Measurements from ENCODE around the gene ROPN1B.
"Not testable (repeated sequence)": the region's sequence is repeated elsewhere in the genome, so short reads cannot be mapped to it uniquely, and the experiment has no call there.

Gene ROPN1B

DNA sequence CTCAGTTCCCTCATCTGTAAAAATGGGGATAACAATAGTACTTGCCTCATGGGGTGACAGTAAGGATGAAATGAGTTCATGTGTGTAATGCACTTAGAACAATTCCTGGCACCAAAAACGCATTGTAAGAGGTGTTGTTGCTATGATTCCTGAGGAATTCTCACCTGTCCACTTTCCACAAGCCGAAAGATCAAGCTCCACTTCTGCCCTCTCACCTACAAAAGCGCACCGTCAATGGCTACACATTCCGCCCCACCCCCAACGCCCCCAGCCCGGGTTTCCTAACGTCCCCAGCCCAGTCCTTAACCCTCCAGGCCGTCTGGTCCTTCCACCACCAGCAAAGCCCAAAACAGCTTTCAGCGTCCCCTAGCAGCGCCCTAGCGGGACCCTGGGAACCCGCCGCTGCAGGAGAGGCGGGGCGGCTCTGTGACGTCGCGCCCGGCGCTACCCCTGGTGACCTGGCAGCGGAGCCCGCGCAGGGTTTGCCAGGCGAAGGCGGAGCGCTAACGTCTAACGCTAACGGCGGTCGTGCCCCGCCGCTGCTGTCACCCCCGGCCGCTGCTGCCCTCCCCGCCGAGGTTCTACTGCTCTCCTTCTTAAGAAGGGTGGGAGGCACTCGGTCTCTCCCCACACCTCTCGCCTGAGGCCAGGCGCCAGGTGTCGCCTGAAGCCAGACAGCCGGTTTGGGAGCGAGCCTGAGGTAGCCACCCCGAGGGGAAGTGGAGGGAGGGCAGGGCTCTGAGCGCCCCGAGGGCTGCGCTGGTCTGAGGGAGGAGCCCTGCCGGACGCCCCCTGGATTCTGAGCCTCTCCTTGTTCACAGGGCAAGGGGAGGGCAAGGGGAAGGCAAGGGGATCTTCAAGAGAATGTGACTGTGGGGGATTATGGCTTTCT, at the start of gene ROPN1B:
TSS of gene ROPN1B (plus strand) at position 478 of the 892 bp plus-strand sequence. CDS start 2,877 bp downstream, outside the sequence.
- DNase-seq (ENCODE audit: low read depth in 1 of 2, low spot score in 1 of 2); in situ Hi-C loops (cut with HindIII; ENCODE audit: low pct_unique_long_range_greater_than_20kb, low sequenced_read_pairs): not testable (repeated sequence)

DNA sequence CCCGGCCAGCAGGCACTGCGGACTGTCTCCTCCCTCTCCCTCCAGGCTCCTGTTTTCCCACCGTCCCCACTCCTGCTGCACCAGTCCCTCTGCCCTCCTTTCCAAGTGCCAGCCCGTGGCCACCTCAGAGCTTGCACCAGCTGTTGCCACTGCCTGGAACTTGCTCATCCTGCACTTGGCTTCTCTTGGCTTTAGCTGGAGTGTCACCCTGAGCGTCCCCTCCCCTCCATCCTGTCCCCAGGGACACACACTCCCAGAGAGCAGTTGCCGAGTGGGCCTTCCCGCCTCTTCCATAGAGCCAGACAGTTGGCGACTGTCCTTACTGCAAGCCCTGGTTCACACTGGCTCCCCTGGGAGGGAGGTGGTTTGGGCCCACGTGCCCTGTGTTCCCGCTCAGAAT, 48.8 kb upstream of the ROPN1B start:
- in situ Hi-C loops (cut with HindIII; ENCODE audit: low pct_unique_long_range_greater_than_20kb, low sequenced_read_pairs); DNase-seq (ENCODE audit: low read depth in 1 of 2, low spot score in 1 of 2): not testable (repeated sequence)

DNA sequence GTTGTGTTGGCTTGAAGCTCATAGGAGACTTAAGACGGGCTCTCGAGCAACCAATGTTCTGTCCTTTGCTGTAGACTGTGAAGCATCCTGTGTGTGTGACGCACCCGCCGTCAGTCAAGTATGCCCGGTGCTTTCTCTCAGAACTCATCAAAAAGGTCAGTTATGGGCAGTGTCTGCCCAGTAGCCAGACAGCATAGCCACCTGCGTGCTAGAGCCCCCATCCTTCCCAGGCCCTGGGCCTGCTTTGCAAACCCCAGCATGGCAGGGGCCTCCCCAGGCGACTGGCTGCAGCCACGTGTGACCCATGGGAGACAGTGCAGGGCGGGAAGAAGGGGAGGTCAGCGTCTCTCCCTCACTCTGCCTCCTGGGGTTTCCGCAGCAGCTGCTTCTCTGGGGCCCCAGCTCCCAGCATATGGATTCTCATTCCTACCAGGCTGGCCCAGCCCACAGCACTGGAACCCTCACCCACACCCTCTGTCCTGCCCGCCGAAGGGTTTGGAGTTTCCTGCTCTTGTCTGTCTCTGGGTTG, 48.2 kb upstream of the ROPN1B start:
- DNase-seq (ENCODE audit: low read depth in 1 of 2, low spot score in 1 of 2); in situ Hi-C loops (cut with HindIII; ENCODE audit: low pct_unique_long_range_greater_than_20kb, low sequenced_read_pairs): not testable (repeated sequence)

DNA sequence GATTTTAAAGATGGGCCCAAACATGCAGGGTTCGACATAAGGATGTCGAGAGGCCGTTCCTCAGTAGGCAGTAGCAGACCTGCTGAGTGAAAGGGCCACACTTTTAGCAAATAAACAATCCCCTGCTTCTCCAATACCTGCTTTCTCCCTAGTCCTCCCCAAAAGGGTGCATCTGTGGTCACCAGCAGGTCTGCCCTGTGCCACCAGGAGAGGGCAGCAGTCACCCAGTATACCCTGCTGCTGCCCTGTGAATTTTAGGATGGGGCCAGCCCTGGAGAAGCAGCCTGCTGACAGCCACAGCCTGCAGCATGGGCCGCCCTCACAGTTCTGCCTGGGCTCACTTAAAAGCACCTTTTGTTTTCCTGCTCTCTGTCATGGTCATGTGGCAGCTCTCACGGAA, 47.3 kb upstream of the ROPN1B start:
- DNase-seq (ENCODE audit: low read depth in 1 of 2, low spot score in 1 of 2), result peak; percentile 21 to 75
- in situ Hi-C loops (cut with HindIII; ENCODE audit: low pct_unique_long_range_greater_than_20kb, low sequenced_read_pairs), result not testable (repeated sequence)

DNA sequence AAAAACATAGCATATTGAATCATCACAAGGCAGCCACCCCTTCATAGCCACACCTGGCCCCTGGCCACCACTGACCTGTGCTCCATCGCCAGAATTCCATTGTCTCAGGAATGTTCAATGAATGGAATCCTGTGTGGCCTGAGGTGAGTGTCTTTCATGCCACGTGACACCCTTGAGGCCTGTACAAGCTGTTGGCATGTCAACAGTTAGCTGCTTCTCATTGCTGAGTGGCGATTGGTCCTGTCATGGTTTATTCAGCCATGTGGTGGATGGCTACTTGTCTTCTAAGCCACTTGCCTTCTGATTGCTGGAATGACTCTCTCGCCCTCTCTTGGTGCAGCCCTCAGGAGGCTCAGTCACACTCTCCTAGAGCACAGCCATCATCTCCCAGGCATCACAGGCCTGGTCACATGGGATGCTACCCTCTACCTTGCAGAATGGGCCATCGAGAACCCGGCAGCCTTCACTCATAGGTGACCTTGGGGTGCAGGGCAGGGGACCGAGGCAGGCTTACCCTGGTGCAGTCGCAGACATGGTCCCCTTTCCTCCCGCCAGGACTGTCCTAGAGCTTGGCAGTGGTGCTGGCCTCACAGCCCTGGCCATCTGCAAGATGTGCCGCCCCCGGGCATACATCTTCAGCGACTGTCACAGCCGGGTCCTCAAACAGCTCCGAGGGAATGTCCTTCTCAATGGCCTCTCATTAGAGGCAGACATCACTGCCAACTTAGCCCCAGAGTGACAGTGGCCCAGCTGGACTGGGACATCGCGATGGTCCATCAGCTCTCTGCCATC, 45.5 kb upstream of the ROPN1B start:
- in situ Hi-C loops (cut with HindIII; ENCODE audit: low pct_unique_long_range_greater_than_20kb, low sequenced_read_pairs), result not testable (repeated sequence)
- DNase-seq (ENCODE audit: low read depth in 1 of 2, low spot score in 1 of 2), result peak in 1 of 2 experiments; percentile 64

DNA sequence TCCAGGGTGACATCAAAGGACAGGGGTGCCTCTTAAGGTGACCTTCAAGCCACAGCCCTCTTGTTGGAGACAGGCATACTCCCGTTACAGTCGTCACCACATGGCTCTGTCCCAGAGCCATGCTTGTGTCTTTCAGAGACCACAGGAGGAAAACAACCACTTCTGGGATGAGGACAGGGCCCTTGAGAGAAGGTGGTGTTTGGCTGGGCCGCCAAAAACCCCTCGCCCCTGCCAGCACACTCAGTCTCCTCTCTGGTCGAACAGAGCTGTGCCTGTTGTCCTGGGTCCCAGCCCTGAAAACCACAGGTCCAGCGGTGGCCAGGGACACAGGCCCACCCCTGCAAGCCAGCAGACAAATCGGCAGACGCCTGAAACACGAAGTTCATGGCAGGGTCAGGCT, 44.7 kb upstream of the ROPN1B start:
- DNase-seq (ENCODE audit: low read depth in 1 of 2, low spot score in 1 of 2); in situ Hi-C loops (cut with HindIII; ENCODE audit: low pct_unique_long_range_greater_than_20kb, low sequenced_read_pairs): not testable (repeated sequence)

DNA sequence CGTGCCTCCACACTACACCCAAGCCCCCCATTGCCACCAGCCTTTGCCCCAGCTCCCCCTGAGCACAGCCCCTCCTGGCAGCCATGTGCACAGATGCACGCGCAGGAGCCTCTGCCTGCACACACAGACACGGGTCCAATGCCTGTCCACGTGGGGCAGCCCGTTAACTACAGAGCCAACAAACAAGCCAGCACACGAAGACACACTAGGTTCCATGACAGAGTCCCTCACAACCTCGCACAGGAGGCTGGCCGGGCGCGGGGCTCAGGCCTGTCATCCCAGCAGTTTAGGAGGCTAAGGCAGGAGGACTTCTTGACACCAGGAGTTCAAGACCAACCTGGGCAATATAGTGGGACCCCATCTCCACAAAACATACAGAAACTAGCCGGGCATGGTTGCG, 43.3 kb upstream of the ROPN1B start:
- in situ Hi-C loops (cut with HindIII; ENCODE audit: low pct_unique_long_range_greater_than_20kb, low sequenced_read_pairs); DNase-seq (ENCODE audit: low read depth in 1 of 2, low spot score in 1 of 2): not testable (repeated sequence)

DNA sequence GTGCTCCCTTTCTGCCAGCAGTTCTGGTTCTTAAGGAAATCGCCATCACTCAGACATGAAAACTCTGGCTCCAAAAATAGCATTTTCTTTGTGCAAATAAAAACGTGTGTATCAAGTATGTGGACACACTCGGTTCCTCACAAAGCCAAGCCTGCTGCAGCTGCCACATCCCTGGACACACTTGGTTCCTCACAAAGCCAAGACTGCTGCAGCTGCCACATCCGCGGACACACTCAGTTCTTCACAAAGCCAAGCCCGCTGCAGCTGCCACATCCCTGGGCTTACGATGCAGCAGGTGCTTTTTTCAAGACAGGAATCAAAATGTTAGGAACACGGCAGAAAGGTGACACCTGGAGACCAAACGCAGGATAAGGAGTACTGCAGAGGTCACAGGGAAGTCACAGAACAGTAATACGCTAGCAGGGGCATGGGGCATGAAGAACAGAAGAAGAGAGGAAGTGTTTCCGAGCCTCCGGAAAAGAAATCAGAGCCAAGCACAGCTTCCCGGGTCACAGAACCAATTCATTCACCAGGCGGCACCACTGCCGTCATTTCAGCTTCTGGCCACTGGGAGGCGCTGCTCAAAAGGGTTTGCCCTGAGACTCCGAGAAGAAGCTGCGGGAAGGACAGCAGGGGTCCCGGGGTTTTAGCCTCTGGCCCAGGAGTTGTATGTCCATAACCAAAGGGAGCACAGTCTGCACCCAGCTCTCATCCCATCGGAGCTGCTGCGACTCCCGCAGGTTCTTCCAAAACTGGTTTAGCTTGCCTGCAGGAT, 40.0 kb upstream of the ROPN1B start:
- in situ Hi-C loops (cut with HindIII; ENCODE audit: low pct_unique_long_range_greater_than_20kb, low sequenced_read_pairs), result not testable (repeated sequence)
- DNase-seq (ENCODE audit: low read depth in 1 of 2, low spot score in 1 of 2), result peak in 1 of 2 experiments; percentile 51

DNA sequence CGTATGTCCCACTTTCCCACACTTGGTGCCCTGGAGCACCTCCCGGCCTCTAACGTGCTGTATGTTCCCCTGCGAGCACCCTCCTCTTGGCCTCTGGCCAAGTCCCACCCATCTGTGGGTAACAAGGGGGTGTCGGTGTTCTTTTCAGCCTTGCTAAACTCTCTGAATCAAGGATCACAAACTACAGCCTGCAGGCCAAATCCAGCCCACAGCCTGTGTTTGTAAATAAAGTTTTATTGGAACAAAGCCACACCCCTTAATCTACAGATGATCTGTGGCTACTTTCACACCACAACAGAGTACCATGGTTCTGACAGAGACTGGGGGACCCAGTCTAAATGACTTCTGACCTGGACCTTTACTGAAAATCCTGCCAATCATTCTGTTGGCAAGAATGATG, 39.2 kb upstream of the ROPN1B start:
- DNase-seq (ENCODE audit: low read depth in 1 of 2, low spot score in 1 of 2); in situ Hi-C loops (cut with HindIII; ENCODE audit: low pct_unique_long_range_greater_than_20kb, low sequenced_read_pairs): not testable (repeated sequence)

DNA sequence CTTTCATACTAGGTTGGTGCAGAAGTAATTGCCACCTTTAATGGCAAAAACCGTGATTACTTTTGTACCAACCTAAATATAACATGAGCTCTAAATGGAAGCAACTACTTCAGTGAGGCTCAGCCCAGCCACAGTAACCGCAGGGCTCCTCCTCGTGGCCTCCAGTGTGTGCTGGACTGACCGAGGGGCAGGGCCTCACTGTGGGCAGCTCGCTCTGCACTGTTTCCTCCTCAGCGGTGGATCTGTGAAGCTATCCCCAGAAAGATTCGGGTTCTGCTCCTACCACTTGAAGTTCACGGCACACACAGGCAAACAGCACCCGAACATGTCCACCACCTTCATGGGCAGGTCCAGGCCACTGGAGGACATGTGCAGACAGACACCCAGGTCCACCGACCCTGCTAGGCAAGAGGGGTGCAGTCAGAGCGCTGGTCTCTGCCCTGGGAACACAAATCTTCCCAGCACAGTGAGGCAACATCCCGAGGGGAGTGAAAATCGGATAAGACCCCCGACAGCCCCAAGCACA, 37.6 kb upstream of the ROPN1B start:
- in situ Hi-C loops (cut with HindIII; ENCODE audit: low pct_unique_long_range_greater_than_20kb, low sequenced_read_pairs), result not testable (repeated sequence)

DNA sequence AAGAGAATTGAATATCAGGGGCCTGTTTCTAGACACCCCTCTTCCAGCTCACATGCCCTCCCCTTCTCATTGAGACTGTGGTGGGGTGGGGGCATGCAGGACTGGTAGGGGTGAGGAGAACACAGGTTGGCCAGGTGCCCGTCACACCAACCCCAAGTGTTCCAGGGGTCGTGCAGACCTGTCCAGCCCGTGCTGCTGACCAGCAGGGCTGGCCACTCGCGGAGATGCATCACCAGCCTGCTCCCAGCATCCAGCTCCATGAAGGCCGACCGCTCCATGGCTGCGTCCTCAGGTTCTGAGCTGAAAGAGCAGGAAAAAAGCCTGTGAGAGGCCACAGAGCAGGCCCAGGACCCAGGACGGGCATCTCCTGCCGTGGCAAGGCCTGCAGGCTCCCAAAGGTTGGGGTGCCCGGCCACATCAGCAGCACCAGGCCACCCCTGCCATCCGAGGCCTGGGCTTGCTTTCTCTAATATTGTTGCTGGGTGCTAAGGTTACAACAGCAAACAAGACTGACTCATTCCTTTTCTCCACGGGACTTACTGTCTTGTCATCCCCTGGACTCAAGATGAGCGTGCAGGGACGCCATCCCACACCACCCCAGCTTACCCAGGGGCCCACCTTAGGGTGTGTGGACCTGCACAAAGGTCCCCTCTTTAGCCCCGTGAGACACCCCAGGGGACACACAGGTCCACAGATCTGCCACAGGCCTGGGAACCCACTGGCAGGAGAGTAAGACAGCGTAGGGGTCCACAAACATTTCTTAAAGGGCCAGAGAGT, 35.4 kb upstream of the ROPN1B start:
- in situ Hi-C loops (cut with HindIII; ENCODE audit: low pct_unique_long_range_greater_than_20kb, low sequenced_read_pairs); DNase-seq (ENCODE audit: low read depth in 1 of 2, low spot score in 1 of 2): not testable (repeated sequence)

More for the DNA sequence above, 37.6 kb upstream of the ROPN1B start:
- not testable (repeated sequence) for DNase-seq (ENCODE audit: low read depth in 1 of 2, low spot score in 1 of 2)

DNA sequence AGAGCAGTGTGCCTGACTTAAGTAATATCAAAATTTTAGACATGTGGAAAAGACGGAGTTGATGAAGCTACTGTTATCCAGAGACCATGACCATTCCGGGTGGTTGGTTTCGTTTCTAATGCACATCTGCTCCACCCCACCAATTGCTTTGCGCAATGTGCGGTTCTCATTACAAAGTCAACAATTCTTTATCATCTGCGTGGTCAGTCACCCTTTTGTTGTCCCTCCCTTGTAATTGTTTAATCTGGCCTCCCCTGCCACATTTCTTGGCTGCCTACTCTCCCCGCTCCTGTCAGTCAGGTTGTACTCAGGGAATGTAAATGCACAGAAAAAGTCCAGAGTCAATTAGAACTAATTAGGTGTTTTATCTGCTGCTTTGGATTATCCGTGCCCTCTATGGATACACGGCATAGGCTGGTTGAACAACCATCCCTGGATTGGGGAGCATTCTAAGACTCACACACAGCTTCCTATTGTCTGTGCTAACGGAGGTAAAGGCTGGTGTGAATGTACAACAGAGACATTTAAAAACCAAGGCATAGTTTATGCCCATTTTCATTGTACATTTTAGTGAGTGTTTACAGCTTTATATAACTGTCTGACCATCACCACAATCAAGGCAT, 33.6 kb upstream of the ROPN1B start:
- DNase-seq (ENCODE audit: low read depth in 1 of 2, low spot score in 1 of 2); in situ Hi-C loops (cut with HindIII; ENCODE audit: low pct_unique_long_range_greater_than_20kb, low sequenced_read_pairs): not testable (repeated sequence)

DNA sequence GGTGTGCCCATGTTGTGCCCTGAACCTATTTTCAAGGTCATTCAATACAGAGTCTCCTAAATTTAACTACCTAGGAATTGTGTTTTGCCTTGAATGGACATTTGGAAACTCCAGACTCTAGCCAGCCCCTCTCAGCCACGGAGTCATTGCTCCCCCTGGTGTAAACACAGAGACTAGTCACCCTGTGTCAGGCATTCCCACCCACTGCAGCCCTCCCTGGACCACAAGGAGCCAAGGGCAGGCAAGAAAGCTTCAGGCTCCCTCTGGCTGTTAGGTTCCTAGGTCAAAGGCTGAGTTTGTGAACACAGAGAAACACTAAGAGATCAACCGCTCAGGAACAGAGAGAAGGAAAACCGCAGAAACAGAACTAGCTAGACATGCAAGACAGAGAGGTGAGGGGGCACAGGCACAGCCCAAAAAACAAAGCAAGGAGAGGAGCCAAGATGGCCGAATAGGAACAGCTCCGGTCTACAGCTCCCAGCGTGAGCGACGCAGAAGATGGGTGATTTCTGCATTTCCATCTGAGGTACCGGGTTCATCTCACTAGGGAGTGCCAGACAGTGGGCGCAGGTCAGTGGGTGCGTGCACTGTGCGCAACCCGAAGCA, 32.7 kb upstream of the ROPN1B start:
- in situ Hi-C loops (cut with HindIII; ENCODE audit: low pct_unique_long_range_greater_than_20kb, low sequenced_read_pairs), result not testable (repeated sequence)
- DNase-seq (ENCODE audit: low read depth in 1 of 2, low spot score in 1 of 2), result peak in 1 of 2 experiments; percentile 30

DNA sequence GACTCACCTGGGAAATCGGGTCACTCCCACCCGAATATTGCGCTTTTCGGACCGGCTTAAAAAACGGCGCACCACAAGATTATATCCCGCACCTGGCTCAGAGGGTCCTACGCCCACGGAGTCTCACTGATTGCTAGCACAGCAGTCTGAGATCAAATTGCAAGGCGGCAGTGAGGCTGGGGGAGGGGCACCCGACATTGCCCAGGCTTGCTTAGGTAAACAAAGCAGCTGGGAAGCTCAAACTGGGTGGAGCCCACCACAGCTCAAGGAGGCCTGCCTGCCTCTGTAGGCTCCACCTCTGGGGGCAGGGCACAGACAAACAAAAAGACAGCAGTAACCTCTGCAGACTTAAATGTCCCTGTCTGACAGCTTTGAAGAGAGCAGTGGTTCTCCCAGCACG, 32.1 kb upstream of the ROPN1B start:
- in situ Hi-C loops (cut with HindIII; ENCODE audit: low pct_unique_long_range_greater_than_20kb, low sequenced_read_pairs); DNase-seq (ENCODE audit: low read depth in 1 of 2, low spot score in 1 of 2): not testable (repeated sequence)

DNA sequence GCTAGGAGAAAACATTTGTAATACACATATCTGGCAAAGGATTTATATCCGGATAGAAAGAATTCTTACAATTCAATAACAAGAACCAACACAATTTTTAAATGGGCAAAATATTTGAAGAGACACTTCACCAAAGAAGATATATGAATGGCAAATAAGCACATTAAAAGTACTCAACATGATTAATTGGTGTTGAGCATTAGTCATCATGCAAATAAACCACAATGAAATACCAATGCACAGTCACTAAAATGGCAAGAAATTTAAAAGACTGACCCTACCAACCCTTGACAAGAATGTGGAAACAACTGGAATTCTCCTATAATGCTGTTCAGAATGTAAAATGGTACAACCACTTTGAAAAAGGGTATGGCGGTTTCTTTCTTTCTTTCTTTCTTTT, 21.2 kb upstream of the ROPN1B start:
- DNase-seq (ENCODE audit: low read depth in 1 of 2, low spot score in 1 of 2); in situ Hi-C loops (cut with HindIII; ENCODE audit: low pct_unique_long_range_greater_than_20kb, low sequenced_read_pairs): not testable (repeated sequence)

DNA sequence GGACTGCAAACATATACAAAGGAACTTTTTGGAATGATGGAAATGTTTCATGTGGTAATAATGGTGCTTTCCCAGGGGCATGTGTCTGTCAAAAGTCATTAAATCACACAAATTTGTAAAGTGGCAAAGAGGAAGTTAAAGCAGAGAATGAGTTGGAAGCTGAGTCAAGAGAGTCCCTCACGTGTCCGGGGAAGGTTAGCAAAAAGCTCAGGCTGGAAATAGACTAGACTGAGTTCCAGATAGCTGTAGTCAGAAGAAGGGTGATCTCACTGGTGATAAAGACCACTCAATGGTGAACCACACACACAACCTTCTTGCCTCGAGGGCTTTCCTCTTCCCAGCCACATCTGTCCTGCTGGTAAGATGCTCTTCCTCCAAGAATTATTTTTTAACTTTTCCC, 20.1 kb upstream of the ROPN1B start:
- DNase-seq (ENCODE audit: low read depth in 1 of 2, low spot score in 1 of 2), result not testable (repeated sequence)

More for the DNA sequence above, 20.1 kb upstream of the ROPN1B start:
- in situ Hi-C loops (cut with HindIII; ENCODE audit: low pct_unique_long_range_greater_than_20kb, low sequenced_read_pairs), result not testable (repeated sequence)

All from T47D (cell line).